HUDEP-2 (cell line): ENCODE data around the gene SIK3.

Source experiments
- DNase-seq, 76 experiments: peaks; one replicate each; lab custom pipeline; 2025; ENCODE audit not compliant: unreplicated experiment in 76 of 76; lab: John Stamatoyannopoulos, UW

SIK3 gene

GRCh38 chr11:116832350-116833290 lies 265.6 kb downstream of the SIK3 start:
- no peak for DNase-seq

- DNase-seq, result no peak
Observed at GRCh38 chr11:116831790-116832349, 266.4 kb downstream of the SIK3 start.

GRCh38 chr11:116830184-116830912 lies 267.9 kb downstream of the SIK3 start:
- DNase-seq, result no peak

GRCh38 chr11:116829525-116830183 lies 268.6 kb downstream of the SIK3 start, which contains the start of gene APOC3:
TSS of gene APOC3 (plus strand) at chr11:116829907. CDS start at chr11:116830583, 676 bp downstream.
- DNase-seq, result no peak

GRCh38 chr11:116828632-116829524 lies 269.4 kb downstream of the SIK3 start:
- DNase-seq, result peak in 5 of 76 experiments; percentile 7 to 32 (median 11)

- DNase-seq, result no peak
Observed at GRCh38 chr11:116827461-116827860, 270.8 kb downstream of the SIK3 start.

- no peak for DNase-seq
Observed at GRCh38 chr11:116826751-116827431, 271.3 kb downstream of the SIK3 start.

- DNase-seq, result no peak
Observed at GRCh38 chr11:116825854-116826750, 272.1 kb downstream of the SIK3 start.

- DNase-seq, result no peak
Observed at GRCh38 chr11:116825434-116825833, 272.8 kb downstream of the SIK3 start.

- DNase-seq, result no peak
Observed at GRCh38 chr11:116823031-116823843, 275.0 kb downstream of the SIK3 start, which contains the start of gene APOA4. TSS of gene APOA4 (minus strand) at chr11:116823304. CDS start at chr11:116823191, 113 bp downstream.

GRCh38 chr11:116822575-116822974 lies 275.7 kb downstream of the SIK3 start:
- DNase-seq, result no peak

- DNase-seq, result no peak
Observed at GRCh38 chr11:116821050-116821918, 276.9 kb downstream of the SIK3 start.

GRCh38 chr11:116819049-116819448 lies 279.2 kb downstream of the SIK3 start:
- DNase-seq, result no peak

- DNase-seq, result no peak
Observed at GRCh38 chr11:116814502-116814901, 283.7 kb downstream of the SIK3 start.

- DNase-seq, result peak in 2 of 76 experiments; percentile 15 to 27
Observed at GRCh38 chr11:116813781-116814471, 284.3 kb downstream of the SIK3 start.

GRCh38 chr11:116813170-116813569 lies 285.1 kb downstream of the SIK3 start:
- DNase-seq, result no peak
